HG03354 (cell line): ENCODE measurements around the gene GADD45G.

Experiments used
- ATAC-seq: cut with Tn5 transposase; IDR thresholded peaks from one replicate; pipeline ENCODE4 v1.9.1; 2021; ENCODE audit warnings: mild to moderate bottlenecking; ENCODE audit not compliant: unreplicated experiment, poor library complexity, severe bottlenecking

Gene GADD45G

GRCh38 chr9:89604729-89605464 is at the start of gene GADD45G:
Gene GADD45G, plus strand, starts transcription at chr9:89605012. Its CDS starts 110 bp downstream, at chr9:89605122.
- ATAC-seq: peak; percentile 65

- no peak for ATAC-seq
Observed at GRCh38 chr9:89555036-89555415, 49.8 kb upstream of the GADD45G start.

- ATAC-seq: peak; percentile 76
Observed at GRCh38 chr9:89555451-89556375, 49.1 kb upstream of the GADD45G start.

GRCh38 chr9:89558196-89558899 is 46.5 kb upstream of the GADD45G start:
- ATAC-seq: no peak

GRCh38 chr9:89558948-89559347 is 45.9 kb upstream of the GADD45G start:
- ATAC-seq: no peak

- peak; percentile 82 for ATAC-seq
Observed at GRCh38 chr9:89562186-89562814, 42.5 kb upstream of the GADD45G start.

GRCh38 chr9:89563571-89564345 is 41.1 kb upstream of the GADD45G start:
- no peak for ATAC-seq

GRCh38 chr9:89564346-89564878 is 40.4 kb upstream of the GADD45G start:
- peak; percentile 72 for ATAC-seq

- no peak for ATAC-seq
Observed at GRCh38 chr9:89567649-89568048, 37.2 kb upstream of the GADD45G start.

GRCh38 chr9:89574309-89574708 is 30.5 kb upstream of the GADD45G start:
- ATAC-seq: no peak

- no peak for ATAC-seq
Observed at GRCh38 chr9:89576404-89576839, 28.4 kb upstream of the GADD45G start.

- ATAC-seq: no peak
Observed at GRCh38 chr9:89577363-89577762, 27.4 kb upstream of the GADD45G start.

- no peak for ATAC-seq
Observed at GRCh38 chr9:89579741-89580385, 24.9 kb upstream of the GADD45G start.

- no peak for ATAC-seq
Observed at GRCh38 chr9:89586311-89586710, 18.5 kb upstream of the GADD45G start.

- no peak for ATAC-seq
Observed at GRCh38 chr9:89588271-89588879, 16.4 kb upstream of the GADD45G start.

GRCh38 chr9:89590415-89590814 is 14.4 kb upstream of the GADD45G start:
- no peak for ATAC-seq

GRCh38 chr9:89591274-89592212 is 13.3 kb upstream of the GADD45G start:
- ATAC-seq: no peak
